ENCODE measurements around the gene OR51B4.
"Not testable (repeated sequence)": the region's sequence is repeated elsewhere in the genome, so short reads cannot be mapped to it uniquely, and the experiment has no call there.

- TF ChIP-seq TEAD4 (IDR thresholded peaks at IDR 0.05; ENCODE audit: borderline replicate concordance, insufficient read depth); SMC3 (IDR thresholded peaks at IDR 0.05; ENCODE audit: low read depth, low read length); CTCF (IDR thresholded peaks at IDR 0.05); NRF1 (IDR thresholded peaks at IDR 0.05; ENCODE audit: low read depth, low read length); USF2 (IDR thresholded peaks at IDR 0.05; ENCODE audit: borderline replicate concordance, low read depth, low read length); JUND (IDR thresholded peaks at IDR 0.05); RAD21 (IDR thresholded peaks at IDR 0.05; ENCODE audit: low read length); RFX5 (IDR thresholded peaks at IDR 0.05; ENCODE audit: low read length): not testable (repeated sequence)
These were observed 48.3 kb downstream of the OR51B4 start for GRCh38 chr11:5253440-5253839.
